ENCODE measurements around the gene FBXW11. TPM values are rescaled to one million over a fixed set of nuclear protein-coding genes. Genes with fewer than 3 reads are reported as not detected.

Gene FBXW11
- total RNA-seq, 1 donor from 2014 or later: 110 TPM

- peak overlapping the region; percentile 59 for H3K27ac Mint-ChIP-seq (ENCODE audit: unreplicated experiment)
- H3K4me1 Mint-ChIP-seq (ENCODE audit: low read depth, unreplicated experiment): peaks cover 27% of the 10 kb centered on the region
- DNase-seq: no peak
- TF ChIP-seq CTCF (IDR thresholded peaks at IDR 0.05; ENCODE audit: partially characterized antibody, unreplicated experiment): no peak
- H3K27me3 Mint-ChIP-seq (ENCODE audit: unreplicated experiment): peaks cover 7% of the 10 kb centered on the region
- H3K4me3 Mint-ChIP-seq (ENCODE audit: unreplicated experiment): no peak overlapping the region
- peaks cover 10% of the 10 kb centered on the region for H3K36me3 Mint-ChIP-seq (ENCODE audit: unreplicated experiment)
- H3K9me3 Mint-ChIP-seq (ENCODE audit: unreplicated experiment): peaks cover 4% of the 10 kb centered on the region
Observed at GRCh38 chr5:172043865-172044264, 37.4 kb upstream of the FBXW11 start.

GRCh38 chr5:172042183-172042582 is 35.7 kb upstream of the FBXW11 start:
- TF ChIP-seq CTCF (IDR thresholded peaks at IDR 0.05; ENCODE audit: partially characterized antibody, unreplicated experiment): no peak
- no peak overlapping the region for H3K27ac Mint-ChIP-seq (ENCODE audit: unreplicated experiment)
- peaks cover 16% of the 10 kb centered on the region for H3K36me3 Mint-ChIP-seq (ENCODE audit: unreplicated experiment)
- H3K4me3 Mint-ChIP-seq (ENCODE audit: unreplicated experiment): no peak overlapping the region
- no peak for DNase-seq
- peaks cover 5% of the 10 kb centered on the region for H3K27me3 Mint-ChIP-seq (ENCODE audit: unreplicated experiment)
- H3K9me3 Mint-ChIP-seq (ENCODE audit: unreplicated experiment): peaks cover 9% of the 10 kb centered on the region
- H3K4me1 Mint-ChIP-seq (ENCODE audit: low read depth, unreplicated experiment): peaks cover 27% of the 10 kb centered on the region

GRCh38 chr5:172038167-172038566 is 31.7 kb upstream of the FBXW11 start:
- Mint-ChIP-seq H3K27me3 (ENCODE audit: unreplicated experiment) (peaks cover 3% of the 10 kb centered on the region), H3K4me3 (ENCODE audit: unreplicated experiment) (no peak overlapping the region), H3K4me1 (ENCODE audit: low read depth, unreplicated experiment) (peaks cover 12% of the 10 kb centered on the region), H3K27ac (ENCODE audit: unreplicated experiment) (no peak overlapping the region), H3K36me3 (ENCODE audit: unreplicated experiment) (peaks cover 13% of the 10 kb centered on the region), H3K9me3 (ENCODE audit: unreplicated experiment) (peaks cover 6% of the 10 kb centered on the region)
- no peak for TF ChIP-seq CTCF (IDR thresholded peaks at IDR 0.05; ENCODE audit: partially characterized antibody, unreplicated experiment)
- no peak for DNase-seq

- Mint-ChIP-seq H3K27me3 (ENCODE audit: unreplicated experiment) (peaks cover 2% of the 10 kb centered on the region), H3K4me1 (ENCODE audit: low read depth, unreplicated experiment) (peaks cover 6% of the 10 kb centered on the region), H3K4me3 (ENCODE audit: unreplicated experiment) (no peak overlapping the region), H3K9me3 (ENCODE audit: unreplicated experiment) (peaks cover 11% of the 10 kb centered on the region), H3K36me3 (ENCODE audit: unreplicated experiment) (peaks cover 32% of the 10 kb centered on the region), H3K27ac (ENCODE audit: unreplicated experiment) (no peak overlapping the region)
- no peak for DNase-seq
- no peak for TF ChIP-seq CTCF (IDR thresholded peaks at IDR 0.05; ENCODE audit: partially characterized antibody, unreplicated experiment)
Observed at GRCh38 chr5:172035049-172035448, 28.6 kb upstream of the FBXW11 start.

GRCh38 chr5:172031894-172032461 is 25.5 kb upstream of the FBXW11 start:
- Mint-ChIP-seq H3K36me3 (ENCODE audit: unreplicated experiment) (peaks cover 20% of the 10 kb centered on the region), H3K27ac (ENCODE audit: unreplicated experiment) (no peak overlapping the region), H3K4me1 (ENCODE audit: low read depth, unreplicated experiment) (peaks cover 8% of the 10 kb centered on the region), H3K9me3 (ENCODE audit: unreplicated experiment) (peaks cover 8% of the 10 kb centered on the region), H3K4me3 (ENCODE audit: unreplicated experiment) (peak overlapping the region; percentile 3), H3K27me3 (ENCODE audit: unreplicated experiment) (no peaks in the 10 kb centered on the region)
- TF ChIP-seq CTCF (IDR thresholded peaks at IDR 0.05; ENCODE audit: partially characterized antibody, unreplicated experiment): no peak
- DNase-seq: no peak
